ENCODE data around the gene DKK3.

The DKK3 gene

GRCh38 chr11:11956006-11956405, 52.4 kb downstream of the DKK3 start:
- intact Hi-C loops (cut with DNase I) = no loop called here
- DNase-seq = no peak

- intact Hi-C loops (cut with DNase I) = no loop called here
- no peak for DNase-seq
Measured at GRCh38 chr11:11952036-11952435, 56.4 kb downstream of the DKK3 start.

- intact Hi-C loops (cut with DNase I) = no loop called here
- DNase-seq = no peak
Measured at GRCh38 chr11:11949482-11949881, 58.9 kb downstream of the DKK3 start.

DNA sequence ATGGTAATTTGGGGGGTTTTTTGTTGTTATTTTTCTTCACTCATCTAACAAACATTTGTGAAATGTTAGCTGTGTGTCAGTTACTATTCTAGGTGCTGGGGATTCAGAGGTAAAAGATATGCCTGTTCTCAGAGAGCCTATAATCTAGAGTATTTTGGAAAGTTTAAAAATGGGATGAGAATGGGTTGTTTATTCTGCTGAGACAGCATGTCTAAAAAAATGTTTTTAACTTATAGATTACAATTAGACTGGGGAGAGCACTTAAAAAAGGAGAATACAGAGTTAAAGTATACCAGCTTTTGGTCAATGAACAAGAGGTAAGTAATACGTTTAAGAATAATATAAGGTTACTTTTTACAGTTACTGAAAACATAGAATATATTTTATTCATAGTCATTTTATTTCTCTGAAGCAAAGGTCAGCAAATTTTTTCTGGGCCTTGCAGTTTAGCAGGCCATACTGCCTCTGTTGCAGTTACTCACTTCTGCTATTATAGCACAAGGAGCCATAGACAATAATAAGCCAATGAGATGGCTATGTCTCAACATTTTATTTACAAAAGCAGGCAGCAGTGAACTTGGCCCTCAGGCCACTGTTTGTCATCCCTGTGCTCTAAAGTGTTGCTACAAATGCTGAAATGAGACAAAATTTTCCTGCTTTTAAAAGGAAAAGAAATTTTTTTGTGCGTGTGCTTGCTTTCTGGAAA, 60.0 kb downstream of the DKK3 start:
- no peak for DNase-seq
- intact Hi-C loops (cut with DNase I) = no loop called here

- intact Hi-C loops (cut with DNase I) = no loop called here
Measured at GRCh38 chr11:11947825-11948224, 60.6 kb downstream of the DKK3 start.

DNA sequence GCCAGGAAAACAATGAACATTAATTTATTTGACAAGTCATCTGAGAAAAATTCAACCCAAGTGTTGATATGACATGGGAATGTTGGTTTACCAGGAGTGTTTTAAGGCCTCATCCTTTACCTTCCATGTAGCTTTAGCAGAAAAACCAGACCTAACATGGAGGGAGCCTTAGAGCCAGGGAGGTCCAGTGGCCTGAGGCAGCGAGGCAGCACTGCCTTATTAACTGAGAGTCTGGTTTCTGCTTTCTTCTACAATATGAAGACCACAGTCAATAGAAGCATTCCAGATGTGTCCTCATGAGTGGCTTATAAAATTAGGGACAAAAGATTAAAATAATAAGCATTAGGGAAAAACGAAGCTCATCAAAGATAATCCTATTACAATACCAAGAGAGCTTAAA, 61.5 kb downstream of the DKK3 start:
- intact Hi-C loops (cut with DNase I) = no loop called here
- no peak for DNase-seq

More at GRCh38 chr11:11947825-11948224, 60.6 kb downstream of the DKK3 start:
- DNase-seq = no peak

- no peak for DNase-seq
- intact Hi-C loops (cut with DNase I) = no loop called here
Measured at GRCh38 chr11:11946180-11946579, 62.2 kb downstream of the DKK3 start.

DNA sequence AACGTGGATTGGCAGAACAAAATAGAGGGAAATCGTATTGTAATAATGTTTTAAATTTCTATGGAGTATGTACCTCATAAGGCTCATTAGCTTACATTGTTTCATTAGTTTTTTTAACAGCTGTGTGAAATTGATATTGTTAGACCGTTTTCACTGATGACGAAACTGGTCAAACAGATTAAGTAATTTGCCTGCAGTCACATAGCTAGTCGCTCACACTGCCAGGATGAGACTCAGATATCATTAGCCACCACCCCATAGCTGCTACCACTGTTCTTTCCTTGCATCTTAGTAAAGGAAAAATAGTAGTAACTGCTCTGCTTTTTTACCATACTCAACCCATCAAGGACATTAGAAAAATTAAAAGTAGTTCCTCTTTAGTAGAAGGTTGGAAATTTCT, 64.0 kb downstream of the DKK3 start:
- intact Hi-C loops (cut with DNase I) = no loop called here
- no peak for DNase-seq

DNA sequence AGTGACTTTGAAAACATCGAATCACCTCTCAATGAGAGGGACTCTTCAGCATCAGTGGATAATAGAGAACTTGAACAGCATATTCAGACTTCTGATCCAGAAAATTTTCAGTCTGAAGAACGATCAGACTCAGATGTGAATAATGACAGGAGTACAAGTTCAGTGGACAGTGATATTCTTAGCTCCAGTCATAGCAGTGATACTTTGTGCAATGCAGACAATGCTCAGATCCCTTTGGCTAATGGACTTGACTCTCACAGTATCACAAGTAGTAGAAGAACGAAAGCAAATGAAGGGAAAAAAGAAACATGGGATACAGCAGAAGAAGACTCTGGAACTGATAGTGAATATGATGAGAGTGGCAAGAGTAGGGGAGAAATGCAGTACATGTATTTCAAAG, 65.8 kb downstream of the DKK3 start:
- no peak for DNase-seq
- intact Hi-C loops (cut with DNase I) = no loop called here

DNA sequence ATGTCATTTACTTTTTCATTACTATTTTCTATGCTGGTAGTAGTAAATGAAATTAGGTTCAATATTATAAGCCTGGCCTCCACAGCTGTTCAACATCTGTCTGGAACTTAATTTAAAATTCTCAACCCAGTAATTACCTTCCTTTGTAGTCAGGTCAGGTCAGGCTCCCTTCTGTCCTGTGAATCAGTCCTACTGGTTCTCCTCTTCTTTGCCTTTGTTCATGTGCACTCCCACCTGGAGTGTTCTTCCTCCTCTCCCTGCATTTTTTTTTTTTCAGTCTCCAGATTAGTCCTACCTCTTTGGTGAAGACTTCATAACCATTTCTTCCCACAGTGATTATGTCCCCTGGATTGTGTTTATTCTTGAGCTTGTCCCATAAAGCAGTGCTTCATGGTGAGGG, 67.9 kb downstream of the DKK3 start:
- intact Hi-C loops (cut with DNase I) = no loop called here
- DNase-seq = no peak

- intact Hi-C loops (cut with DNase I) = no loop called here
- no peak for DNase-seq
Measured at GRCh38 chr11:11937957-11938356, 70.5 kb downstream of the DKK3 start.

DNA sequence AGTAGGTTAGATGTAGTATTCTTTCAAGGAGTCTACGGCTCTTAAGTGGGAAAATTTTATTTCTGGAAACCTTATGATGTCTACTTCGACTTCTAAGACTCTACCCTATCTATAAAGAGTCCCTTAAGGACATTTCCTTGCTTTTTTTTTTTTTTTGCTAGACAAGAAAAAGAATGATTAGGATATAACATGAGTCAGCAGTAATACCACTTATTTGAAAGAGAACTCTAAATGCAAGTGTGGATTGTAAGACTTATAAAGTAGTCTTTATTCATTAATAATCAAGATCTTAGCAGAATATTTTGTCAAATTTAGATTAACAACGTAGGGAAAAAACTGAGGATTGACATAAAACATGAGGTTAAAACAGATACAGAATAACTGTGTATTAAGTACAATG, 71.0 kb downstream of the DKK3 start:
- DNase-seq = no peak
- intact Hi-C loops (cut with DNase I) = no loop called here

- intact Hi-C loops (cut with DNase I) = no loop called here
- DNase-seq = no peak
Measured at GRCh38 chr11:11935536-11935935, 72.9 kb downstream of the DKK3 start.

GRCh38 chr11:11931461-11932055, 76.9 kb downstream of the DKK3 start:
- intact Hi-C loops (cut with DNase I) = loop anchor here (1.0 kb wide), 1 partner anchor 113 kb away; no protein-coding TSS in a partner anchor
- DNase-seq = no peak

- no peak for DNase-seq
- intact Hi-C loops (cut with DNase I) = no loop called here
Measured at GRCh38 chr11:11929920-11930319, 78.5 kb downstream of the DKK3 start.

DNA sequence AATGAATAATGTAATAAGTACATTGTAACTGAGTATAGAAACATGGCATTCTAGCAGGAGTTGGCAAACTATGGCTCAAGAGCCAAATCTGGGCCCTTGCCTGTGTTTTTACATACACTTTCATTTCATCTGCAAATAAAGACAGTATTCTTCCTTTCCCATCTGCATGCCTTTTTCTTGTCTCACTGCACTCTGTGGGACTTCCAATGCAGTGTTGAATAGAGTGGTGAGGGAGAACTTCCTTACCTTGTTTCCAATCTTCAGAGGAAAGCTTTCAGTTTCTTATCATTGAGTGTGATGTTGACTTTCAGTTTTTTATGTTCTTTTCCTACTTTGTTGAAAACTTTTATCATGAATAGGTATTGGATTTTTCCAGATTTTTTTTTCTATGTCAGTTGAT, 84.6 kb downstream of the DKK3 start:
- intact Hi-C loops (cut with DNase I) = no loop called here

GRCh38 chr11:11916981-11917399, 91.4 kb downstream of the DKK3 start:
- intact Hi-C loops (cut with DNase I) = no loop called here
- DNase-seq = no peak

More for the DNA sequence above, 84.6 kb downstream of the DKK3 start:
- DNase-seq = no peak

DNA sequence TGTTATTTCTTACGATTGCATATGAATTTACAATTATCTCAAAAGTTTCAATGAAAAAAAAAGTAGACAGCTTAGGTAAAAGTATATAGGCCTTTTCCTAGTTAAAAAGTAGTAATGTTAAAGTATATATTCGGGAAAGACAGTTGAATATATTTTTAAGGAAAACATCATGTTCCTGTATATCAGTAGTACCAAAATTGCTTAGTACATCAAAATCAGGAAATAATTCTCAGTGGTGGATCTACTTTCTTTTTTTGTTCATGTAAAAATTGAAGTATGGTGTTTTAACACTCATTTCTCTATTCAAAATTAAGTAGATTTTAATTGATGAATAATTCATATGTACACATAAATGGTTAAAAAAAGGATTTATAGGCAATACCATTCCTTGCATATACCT, 92.8 kb downstream of the DKK3 start:
- intact Hi-C loops (cut with DNase I) = no loop called here
- DNase-seq = no peak

GRCh38 chr11:11913395-11913794, 95.0 kb downstream of the DKK3 start:
- intact Hi-C loops (cut with DNase I) = no loop called here
- DNase-seq = no peak

Data from posterior cingulate gyrus (tissue), 11 donors.